Ovary (tissue), 1 donor: ENCODE data around the gene CLDN9.

Experiments
- EP300 ChIP-seq: sonication (generic); formaldehyde crosslinking; IDR thresholded peaks from one replicate; pipeline ENCODE4 v1.6.1; 2017; ENCODE audit warnings: antibody characterized with exemption
- POLR2A ChIP-seq: fragments of 450-650 bp; IDR thresholded peaks from one replicate; pipeline ENCODE4 v1.6.1; 2017; ENCODE audit warnings: antibody characterized with exemption, mild to moderate bottlenecking, moderate library complexity

- no peak for TF ChIP-seq POLR2A
- no peak for TF ChIP-seq EP300
Observed at GRCh38 chr16:3044708-3045107, 32.0 kb downstream of the CLDN9 start.
